HUES6 (cell line): ENCODE data around the gene USP17L15.
"Not testable (repeated sequence)": the region's sequence is repeated elsewhere in the genome, so short reads cannot be mapped to it uniquely, and the experiment has no call there.

ENCODE experiments used
- H3K27ac ChIP-seq: 2 replicates; pipeline ENCODE4 v1.7.0; 2013; ENCODE audit warnings: low read depth, mild to moderate bottlenecking, low read length, inconsistent platforms
- H3K27me3 ChIP-seq: 2 replicates; pipeline ENCODE4 v1.6.1; 2013; ENCODE audit warnings: low read length; ENCODE audit not compliant: control insufficient read depth, insufficient read depth
- H3K36me3 ChIP-seq: 2 replicates; pipeline ENCODE4 v1.6.1; 2013; ENCODE audit warnings: low read length; ENCODE audit not compliant: control insufficient read depth, insufficient read depth
- H3K4me1 ChIP-seq: 2 replicates; pipeline ENCODE4 v1.6.1; 2013; ENCODE audit warnings: low read length; ENCODE audit not compliant: control insufficient read depth, insufficient read depth
- H3K4me3 ChIP-seq: 2 replicates; pipeline ENCODE4 v1.5.1; 2013; ENCODE audit warnings: low read depth, low read length
- H3K9ac ChIP-seq: one replicate; pipeline ENCODE4 v1.6.1; 2013; ENCODE audit warnings: mild to moderate bottlenecking, low read length
- H3K9me3 ChIP-seq: 2 replicates; pipeline ENCODE4 v1.6.1; 2013; ENCODE audit warnings: low read depth, low read length; ENCODE audit not compliant: control insufficient read depth, insufficient read depth

Gene USP17L15

DNA sequence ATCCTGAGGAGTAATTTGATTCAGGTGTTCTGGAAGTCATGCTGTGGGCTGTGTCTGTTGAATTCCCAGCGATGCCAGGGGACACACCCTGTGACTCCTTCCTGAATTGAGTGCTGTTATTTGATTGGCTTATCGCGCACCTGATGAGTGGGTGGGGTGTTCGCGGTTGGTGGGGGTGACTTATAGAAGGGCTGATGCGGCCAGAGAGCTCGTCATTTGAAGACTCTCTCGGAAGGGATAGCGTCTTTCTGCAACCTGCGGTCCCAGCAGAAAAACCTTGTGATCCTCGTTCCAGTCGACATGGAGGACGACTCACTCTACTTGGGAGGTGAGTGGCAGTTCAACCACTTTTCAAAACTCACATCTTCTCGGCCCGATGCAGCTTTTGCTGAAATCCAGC lies 23.6 kb downstream of the USP17L15 start, which contains the start of gene USP17L20:
Gene USP17L20 (plus strand): TSS at position 301 of the 400 bp plus-strand sequence. CDS start 0 bp downstream, at position 301.
- not testable (repeated sequence) for H3K4me3 ChIP-seq, H3K9ac ChIP-seq, H3K27ac ChIP-seq, H3K36me3 ChIP-seq, H3K4me1 ChIP-seq, H3K27me3 ChIP-seq, H3K9me3 ChIP-seq

DNA sequence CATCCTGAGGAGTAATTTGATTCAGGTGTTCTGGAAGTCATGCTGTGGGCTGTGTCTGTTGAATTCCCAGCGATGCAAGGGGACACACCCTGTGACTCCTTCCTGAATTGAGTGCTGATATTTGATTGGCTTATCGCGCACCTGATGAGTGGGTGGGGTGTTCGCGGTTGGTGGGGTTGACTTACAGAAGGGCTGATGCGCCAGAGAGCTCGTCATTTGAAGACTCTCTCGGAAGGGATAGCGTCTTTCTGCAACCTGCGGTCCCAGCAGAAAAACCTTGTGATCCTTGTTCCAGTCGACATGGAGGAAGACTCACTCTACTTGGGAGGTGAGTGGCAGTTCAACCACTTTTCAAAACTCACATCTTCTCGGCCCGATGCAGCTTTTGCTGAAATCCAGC lies 28.4 kb downstream of the USP17L15 start, which contains the start of gene USP17L21:
Gene USP17L21 (plus strand): TSS at position 301 of the 400 bp plus-strand sequence. CDS start 0 bp downstream, at position 301.
- H3K9me3 ChIP-seq, H3K27me3 ChIP-seq, H3K36me3 ChIP-seq: not testable (repeated sequence)

GRCh38 chr4:9267319-9267718 lies 33.1 kb downstream of the USP17L15 start, which contains the start of gene USP17L22:
USP17L22 (plus strand) TSS chr4:9267619; CDS start chr4:9267619, 0 bp downstream.
- H3K4me1 ChIP-seq, H3K36me3 ChIP-seq, H3K9me3 ChIP-seq, H3K4me3 ChIP-seq, H3K27me3 ChIP-seq, H3K27ac ChIP-seq, H3K9ac ChIP-seq: not testable (repeated sequence)

More for the DNA sequence above, 28.4 kb downstream of the USP17L15 start, which contains the start of gene USP17L21:
- not testable (repeated sequence) for H3K4me1 ChIP-seq, H3K4me3 ChIP-seq, H3K27ac ChIP-seq, H3K9ac ChIP-seq

DNA sequence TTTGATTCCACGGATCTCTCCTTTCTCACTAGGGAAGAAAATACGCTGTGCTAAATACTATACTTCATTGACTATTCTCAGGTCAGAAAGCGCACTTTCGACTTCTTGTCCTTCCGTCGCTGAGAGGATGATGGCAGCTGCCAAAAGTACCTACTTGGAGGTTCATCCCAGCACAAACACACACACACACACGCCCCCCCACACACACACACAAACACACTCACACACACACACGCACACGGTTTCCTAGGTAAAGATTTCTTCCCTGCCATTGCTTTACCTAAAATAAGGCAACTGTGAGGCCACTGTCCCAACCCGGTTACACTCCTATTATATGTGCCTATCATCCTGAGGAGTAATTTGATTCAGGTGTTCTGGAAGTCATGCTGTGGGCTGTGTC lies 37.5 kb downstream of the USP17L15 start:
- not testable (repeated sequence) for H3K4me3 ChIP-seq, H3K36me3 ChIP-seq, H3K4me1 ChIP-seq, H3K27ac ChIP-seq, H3K9me3 ChIP-seq, H3K9ac ChIP-seq, H3K27me3 ChIP-seq
